Thoracic aorta (tissue), 2 donors: Measurements from ENCODE around the gene RASL11A. TPM values are rescaled to one million over a fixed set of nuclear protein-coding genes. Genes with fewer than 3 reads are reported as not detected.

Experiments
- ATAC-seq: fragments of 150-250 bp; one replicate; pipeline ENCODE4 v1.8.0; 2017; ENCODE audit warnings: low read depth; ENCODE audit not compliant: insufficient number of reproducible peaks, low FRiP score
- DNase-seq: peaks from one replicate; pipeline ENCODE4 v3.0.0-alpha.2; 2020; ENCODE audit warnings: low spot score
- H3K27ac ChIP-seq, 2 donors: fragments of 200-600 bp; sonication (generic); 1 replicate in 1 of 2; 2 replicates in 1 of 2; pipeline ENCODE4 v1.5.1; 2016; ENCODE audit warnings: mild to moderate bottlenecking in 2 of 2, moderate library complexity in 2 of 2
- H3K27me3 ChIP-seq: fragments of 200-600 bp; sonication (generic); replicated peaks from 2 replicates; pipeline ENCODE4 v1.6.0; 2016; ENCODE audit warnings: mild to moderate bottlenecking; ENCODE audit not compliant: insufficient read depth
- H3K36me3 ChIP-seq: fragments of 200-600 bp; sonication (generic); one replicate; pipeline ENCODE4 v1.5.1; 2016
- H3K4me1 ChIP-seq, 2 donors: fragments of 200-600 bp; sonication (generic); 1 replicate in 1 of 2; 2 replicates in 1 of 2; pipeline versions ENCODE4 v1.5.1 to v1.6.0; 2016; ENCODE audit warnings: low read depth in 2 of 2, mild to moderate bottlenecking in 1 of 2; ENCODE audit not compliant: control insufficient read depth in 1 of 2
- H3K4me3 ChIP-seq: fragments of 200-600 bp; sonication (generic); 2 replicates; pipeline ENCODE4 v1.5.1; 2016; ENCODE audit warnings: mild to moderate bottlenecking
- H3K9me3 ChIP-seq: fragments of 200-600 bp; sonication (generic); 2 replicates; pipeline ENCODE4 v1.5.1; 2016
- total RNA-seq, 2 donors: library from RNA; depleted of rRNA; stranded (reverse); fragments of >200 nt; gene quantifications; one replicate each; pipeline versions ENCODE4 v1.1.0 to v1.2.3, GENCODE V29; 2016
- TF ChIP-seq, protein P1 (sequence below): fragments of 200-600 bp; sonication (generic); IDR thresholded peaks from one replicate; pipeline ENCODE4 v1.5.1; 2019; ENCODE audit warnings: antibody characterized with exemption

RASL11A gene
- total RNA-seq, 2 donors from 2014 or later: 57.6 to 81.6 TPM

DNA sequence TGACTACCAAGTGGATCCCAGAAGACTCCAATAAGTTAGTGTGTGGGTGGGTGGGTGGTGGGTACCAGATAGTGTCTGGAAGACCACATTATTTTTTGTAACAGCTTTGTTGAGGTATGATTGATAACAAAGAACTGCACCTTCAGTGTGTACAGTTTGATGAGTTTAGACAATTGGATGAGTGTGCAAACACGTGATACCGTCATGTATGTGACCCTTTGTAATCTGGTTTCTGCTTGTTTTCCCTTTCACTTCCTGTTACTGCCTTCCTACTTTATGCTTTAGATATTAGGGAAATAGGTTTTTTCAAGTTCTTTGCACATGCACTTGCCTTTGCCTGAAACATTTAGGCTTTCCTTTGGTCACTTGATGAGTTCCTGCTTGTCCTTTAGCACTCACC lies 10.8 kb upstream of the RASL11A start:
- Histone ChIP-seq H3K27me3 (no peaks in the 10 kb centered on the region), H3K4me1 (peaks cover 0 to 10% of the 10 kb centered on the region in 2 donors), H3K9me3 (no peaks in the 10 kb centered on the region), H3K4me3 (no peak overlapping the region), H3K36me3 (peaks cover 27% of the 10 kb centered on the region), H3K27ac (no peak overlapping the region)
- TF ChIP-seq, protein P1, sequence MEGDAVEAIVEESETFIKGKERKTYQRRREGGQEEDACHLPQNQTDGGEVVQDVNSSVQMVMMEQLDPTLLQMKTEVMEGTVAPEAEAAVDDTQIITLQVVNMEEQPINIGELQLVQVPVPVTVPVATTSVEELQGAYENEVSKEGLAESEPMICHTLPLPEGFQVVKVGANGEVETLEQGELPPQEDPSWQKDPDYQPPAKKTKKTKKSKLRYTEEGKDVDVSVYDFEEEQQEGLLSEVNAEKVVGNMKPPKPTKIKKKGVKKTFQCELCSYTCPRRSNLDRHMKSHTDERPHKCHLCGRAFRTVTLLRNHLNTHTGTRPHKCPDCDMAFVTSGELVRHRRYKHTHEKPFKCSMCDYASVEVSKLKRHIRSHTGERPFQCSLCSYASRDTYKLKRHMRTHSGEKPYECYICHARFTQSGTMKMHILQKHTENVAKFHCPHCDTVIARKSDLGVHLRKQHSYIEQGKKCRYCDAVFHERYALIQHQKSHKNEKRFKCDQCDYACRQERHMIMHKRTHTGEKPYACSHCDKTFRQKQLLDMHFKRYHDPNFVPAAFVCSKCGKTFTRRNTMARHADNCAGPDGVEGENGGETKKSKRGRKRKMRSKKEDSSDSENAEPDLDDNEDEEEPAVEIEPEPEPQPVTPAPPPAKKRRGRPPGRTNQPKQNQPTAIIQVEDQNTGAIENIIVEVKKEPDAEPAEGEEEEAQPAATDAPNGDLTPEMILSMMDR: no peak
- DNase-seq (no peak), ATAC-seq (no peak)

- Histone ChIP-seq H3K27me3 (no peaks in the 10 kb centered on the region), H3K36me3 (peaks cover 15% of the 10 kb centered on the region), H3K4me3 (no peak overlapping the region), H3K4me1 (no peaks in the 10 kb centered on the region), H3K9me3 (no peaks in the 10 kb centered on the region), H3K27ac (no peak overlapping the region)
- DNase-seq (no peak), ATAC-seq (no peak)
- TF ChIP-seq, protein P1: no peak
These were observed 9.2 kb upstream of the RASL11A start for GRCh38 chr13:27261396-27261795.

DNA sequence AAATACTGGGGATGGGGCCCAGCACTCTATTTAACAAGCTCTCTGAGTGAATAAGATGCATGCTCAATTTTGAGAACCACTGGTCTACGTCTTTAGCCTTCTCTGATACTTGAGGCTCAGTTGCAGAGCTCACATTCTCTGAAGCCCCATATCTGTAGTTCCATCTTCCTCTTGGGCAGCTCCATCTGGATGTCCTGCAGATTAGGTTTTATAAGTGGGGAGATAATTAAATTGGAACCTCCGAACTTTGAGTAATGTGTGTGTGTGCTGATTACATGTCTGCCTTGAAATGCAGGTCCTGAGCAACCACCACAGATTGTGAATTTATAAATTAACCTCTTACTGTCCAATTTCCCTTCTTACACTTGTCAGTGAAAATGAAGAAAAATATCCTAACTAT lies 7.2 kb upstream of the RASL11A start:
- ATAC-seq: no peak

DNA sequence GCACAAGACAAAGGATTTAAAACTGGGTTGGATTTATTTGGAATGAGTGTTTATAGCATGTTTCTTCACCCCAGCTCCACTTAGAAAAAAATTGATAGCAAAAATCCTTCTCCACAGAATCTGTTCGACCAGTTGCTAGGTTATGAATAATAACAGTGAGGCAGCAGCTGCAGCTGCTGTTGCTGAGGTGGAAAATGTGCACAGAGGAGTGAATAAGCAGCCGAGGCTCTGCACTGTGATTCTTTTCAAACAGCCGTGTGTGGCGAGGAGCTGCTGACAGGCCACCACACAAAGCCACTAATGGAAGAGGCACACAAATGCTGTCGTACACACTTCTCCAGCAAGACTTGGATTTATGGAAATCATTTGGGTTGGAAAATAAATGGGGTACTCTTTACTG lies 6.4 kb upstream of the RASL11A start:
- Histone ChIP-seq H3K4me1 (no peaks in the 10 kb centered on the region), H3K4me3 (no peak overlapping the region), H3K27me3 (no peaks in the 10 kb centered on the region), H3K9me3 (no peaks in the 10 kb centered on the region), H3K27ac (no peak overlapping the region), H3K36me3 (no peaks in the 10 kb centered on the region)
- DNase-seq (no peak), ATAC-seq (no peak)
- TF ChIP-seq, protein P1: no peak

More for the DNA sequence above, 7.2 kb upstream of the RASL11A start:
- TF ChIP-seq, protein P1: no peak
- Histone ChIP-seq H3K36me3 (no peaks in the 10 kb centered on the region), H3K27ac (no peak overlapping the region), H3K4me3 (no peak overlapping the region), H3K9me3 (no peaks in the 10 kb centered on the region), H3K27me3 (no peaks in the 10 kb centered on the region), H3K4me1 (no peaks in the 10 kb centered on the region)
- no peak for DNase-seq

GRCh38 chr13:27264648-27265047 lies 6.0 kb upstream of the RASL11A start:
- H3K4me3 ChIP-seq: no peak overlapping the region
- H3K9me3 ChIP-seq: no peaks in the 10 kb centered on the region
- no peak for DNase-seq
- H3K27me3 ChIP-seq: no peaks in the 10 kb centered on the region
- H3K36me3 ChIP-seq: no peaks in the 10 kb centered on the region
- no peak overlapping the region for H3K27ac ChIP-seq
- H3K4me1 ChIP-seq: no peaks in the 10 kb centered on the region
- no peak for ATAC-seq
- TF ChIP-seq, protein P1: no peak
